Adrenal gland (tissue), 19 donors: ENCODE results near the gene ATP6V1D. TPM values are rescaled to one million over a fixed set of nuclear protein-coding genes. Genes with fewer than 3 reads are reported as not detected.
"Not testable (repeated sequence)": the region's sequence is repeated elsewhere in the genome, so short reads cannot be mapped to it uniquely, and the experiment has no call there.

Experiments
- DNase-seq, 7 donors: peaks; one replicate each; pipeline ENCODE4 v3.0.0-alpha.2; 2019 to 2020
- H3K27ac ChIP-seq, 5 donors: fragments of 200-600 bp; sonication (generic) in 4 of 5; 1 replicate in 3 of 5; 2 replicates in 2 of 5; pipeline versions ENCODE4 v1.5.1 to v1.8.0; 2016 to 2020; ENCODE audit warnings: mild to moderate bottlenecking in 1 of 5
- H3K27me3 ChIP-seq: fragments of 200-600 bp; 2 replicates; pipeline ENCODE4 v1.8.0; 2021
- H3K36me3 ChIP-seq, 2 donors: fragments of 200-600 bp; replicated peaks in 1 of 2; 1 replicate in 1 of 2; 2 replicates in 1 of 2; pipeline versions ENCODE4 v1.5.1 to v1.8.0; 2018 to 2022
- H3K4me1 ChIP-seq, 2 donors: fragments of 200-600 bp; replicated peaks in 1 of 2; 1 replicate in 1 of 2; 2 replicates in 1 of 2; pipeline versions ENCODE4 v1.5.1 to v1.8.0; 2018 to 2021
- H3K4me3 ChIP-seq, 4 donors: fragments of 200-600 bp; sonication (generic) in 3 of 4; one replicate each; pipeline ENCODE4 v1.5.1; 2016 to 2018
- H3K9me3 ChIP-seq, 3 donors: fragments of 200-600 bp; sonication (generic) in 1 of 3; replicated peaks in 1 of 3; 1 replicate in 2 of 3; 2 replicates in 1 of 3; pipeline versions ENCODE4 v1.5.1 to v1.8.0; 2016 to 2021
- CTCF ChIP-seq, 6 experiments: fragments of 450-650 bp in 4 of 6; fragments of 200-600 bp in 2 of 6; sonication (generic) in 1 of 6; IDR thresholded peaks; 1 replicate in 5 of 6; 2 replicates in 1 of 6; pipeline versions ENCODE4 v1.5.1 to v1.8.0; 2016 to 2021; ENCODE audit warnings: antibody characterized with exemption in 6 of 6, mild to moderate bottlenecking in 2 of 6, moderate library complexity in 1 of 6
- POLR2A ChIP-seq, 2 donors: fragments of 450-650 bp; IDR thresholded peaks; one replicate each; pipeline ENCODE4 v1.6.1; 2017; ENCODE audit warnings: antibody characterized with exemption in 2 of 2, mild to moderate bottlenecking in 2 of 2, moderate library complexity in 1 of 2
- WGBS, 4 donors: extraction: QIAGEN DNeasy Blood & Tissue Kit in 2 of 4; methylation state at CpG; one replicate each; pipeline versions ENCODE4 v1.1.5 to v1.1.7; 2013 to 2017; 5-methylcytosine and 5-hydroxymethylcytosine counted together
- intact Hi-C, 2 donors: fragments of 100-400 bp; cut with DNase I; formaldehyde crosslinking; loops; one replicate each; pipeline versions ENCODE4 v1.14.1 to v1.15.0; 2022 to 2023
- long read RNA-seq, 10 donors: library from polyadenylated mRNA in 3 of 10; unstranded in 2 of 10; stranded (forward) in 1 of 10; transcript quantifications; one replicate each; pipeline ENCODE4 v2.0.0 and lab custom pipeline, GENCODE V29; 2021 to 2026
- polyA plus RNA-seq, 3 donors: library from polyadenylated mRNA; stranded (reverse); fragments of 200-250 nt in 2 of 3; fragments of 350-450 nt in 1 of 3; fragmentation: Illumina TruSeq in 1 of 3; extraction: RNeasy Lipid Tissue Mini Kit (QIAGEN cat#74804) in 1 of 3; gene quantifications; one replicate each; pipeline ENCODE4 v1.2.3, GENCODE V29; 2013 to 2014
- total RNA-seq, 9 donors: library from RNA; depleted of rRNA in 4 of 9; stranded (reverse); fragments of >200 nt in 4 of 9; fragments of 120-200 nt in 1 of 9; fragmentation: NEBNext Ultra II Directional in 1 of 9; extraction: Animal tissue kit (Norgen Biotek cat#: 25700) in 1 of 9; gene quantifications; one replicate each; pipeline versions ENCODE4 v1.1.0 to v1.2.4, GENCODE V29; 2013 to 2023
- donor health status: healthy with polysubstance abuse.
- donor health status: Bipolar disorder and iron deficiency.
- donor health status: DM: yes; HTN: yes; CAD: no.
- donor health status: DM: no; HTN: no; CAD: no.
- donor health status: DM: no; HTN: no; CAD: no.
- donor health status: DM: yes; HTN: yes; CAD: no.

ATP6V1D gene
- total RNA-seq: 100 to 1,000 TPM; 115 to 338 (median 175) TPM
- 100 to 1,000 TPM in 1 of 3 donors, 10 to 100 TPM in 2; 55.3 to 388 (median 62.5) TPM for polyA plus RNA-seq
- long read RNA-seq, donor 1, transcript ATP6V1D-201 (9 exons, 1,845 nt): major isoform, 80 of 110 reads
- long read RNA-seq, donor 1, partial matches to known transcripts: 19 of 110 reads
- long read RNA-seq, donor 1, other reads (novel, unspliced or antisense): 0 of 110 reads
- long read RNA-seq, donor 2, transcript ATP6V1D-201 (9 exons, 1,845 nt): major isoform, 43 of 49 reads
- long read RNA-seq, donor 2, partial matches to known transcripts: 6 of 49 reads
- long read RNA-seq, donor 2, other reads (novel, unspliced or antisense): 0 of 49 reads
- long read RNA-seq, donor 3, transcript ATP6V1D-201 (9 exons, 1,845 nt): major isoform, 70 of 98 reads
- long read RNA-seq, donor 3, partial matches to known transcripts: 25 of 98 reads
- long read RNA-seq, donor 3, other reads (novel, unspliced or antisense): 0 of 98 reads
- long read RNA-seq, donor 4, transcript ATP6V1D-201 (9 exons, 1,845 nt): major isoform, 100 of 118 reads
- long read RNA-seq, donor 4, partial matches to known transcripts: 18 of 118 reads
- long read RNA-seq, donor 4, other reads (novel, unspliced or antisense): 0 of 118 reads
- long read RNA-seq, donor 5, transcript ATP6V1D-201 (9 exons, 1,845 nt): major isoform, 164 of 171 reads
- long read RNA-seq, donor 5, partial matches to known transcripts: 2 of 171 reads
- long read RNA-seq, donor 5, other reads (novel, unspliced or antisense): 5 of 171 reads
- long read RNA-seq, donor 6, transcript ATP6V1D-201 (9 exons, 1,845 nt): major isoform, 50 of 78 reads
- long read RNA-seq, donor 6, partial matches to known transcripts: 24 of 78 reads
- long read RNA-seq, donor 6, other reads (novel, unspliced or antisense): 4 of 78 reads
- long read RNA-seq, donor 7, transcript ATP6V1D-201 (9 exons, 1,845 nt): major isoform, 23 of 30 reads
- long read RNA-seq, donor 7, partial matches to known transcripts: 5 of 30 reads
- long read RNA-seq, donor 7, other reads (novel, unspliced or antisense): 0 of 30 reads
- long read RNA-seq, donor 8, transcript ATP6V1D-201 (9 exons, 1,845 nt): major isoform, 58 of 68 reads
- long read RNA-seq, donor 8, partial matches to known transcripts: 6 of 68 reads
- long read RNA-seq, donor 8, other reads (novel, unspliced or antisense): 0 of 68 reads
- long read RNA-seq, donor 9, transcript ATP6V1D-214 (2 exons, 395 nt): minor isoform, 5 of 150 reads
- long read RNA-seq, donor 9, transcript ATP6V1D-201 (9 exons, 1,845 nt): major isoform, 42 of 150 reads
- long read RNA-seq, donor 9, partial matches to known transcripts: 62 of 150 reads
- long read RNA-seq, donor 9, other reads (novel, unspliced or antisense): 41 of 150 reads
- long read RNA-seq, donor 10, transcript ATP6V1D-201 (9 exons, 1,845 nt): major isoform, 21 of 21 reads
- long read RNA-seq, donor 10, partial matches to known transcripts: 0 of 21 reads
- long read RNA-seq, donor 10, other reads (novel, unspliced or antisense): 0 of 21 reads

GRCh38 chr14:67359775-67360469, at the start of gene ATP6V1D, which contains the start of gene EIF2S1:
Gene ATP6V1D, minus strand, starts transcription at chr14:67359804. Its CDS starts 106 bp downstream, at chr14:67359698.
Gene EIF2S1, plus strand, starts transcription at chr14:67360328. Its CDS starts 4,440 bp downstream, at chr14:67364768.
- Histone ChIP-seq H3K27ac (peak within 1 kb of the TSS; percentile 73 to 96 (median 90)), H3K36me3 (peaks cover 0 to 7% of the 10 kb centered on the region in 2 donors), H3K4me3 (peak within 1 kb of the TSS; percentile 58 to 84 (median 70)), H3K27me3 (no peaks in the 10 kb centered on the region), H3K4me1 (peaks cover 36 to 66% of the 10 kb centered on the region in 2 donors), H3K9me3 (no peaks in the 10 kb centered on the region)
- intact Hi-C loops: no loop called here
- 0% methylated on average over 32 to 47 of the region's 47 CpGs for WGBS, 4 donors
- TF ChIP-seq CTCF (IDR thresholded peaks at IDR 0.05): peak; percentile 78 to 100 (median 96)
- peak; percentile 69 to 72 for TF ChIP-seq POLR2A (IDR thresholded peaks at IDR 0.05)
- DNase-seq: peak; percentile 99 to 100 (median 99)

GRCh38 chr14:67408122-67408801, 48.7 kb upstream of the ATP6V1D start:
- H3K36me3 ChIP-seq: not testable (repeated sequence)

GRCh38 chr14:67405771-67406170, 46.2 kb upstream of the ATP6V1D start:
- no peaks in the 10 kb centered on the region for H3K27me3 ChIP-seq
- 90 to 95% (median 92%) methylated on average over 5 of the region's 5 CpGs for WGBS, 4 donors
- no peaks in the 10 kb centered on the region for H3K4me1 ChIP-seq
- intact Hi-C loops: no loop called here
- no peak overlapping the region for H3K4me3 ChIP-seq
- TF ChIP-seq POLR2A (IDR thresholded peaks at IDR 0.05) (no peak), CTCF (IDR thresholded peaks at IDR 0.05) (no peak)
- no peak overlapping the region for H3K27ac ChIP-seq
- no peaks in the 10 kb centered on the region for H3K9me3 ChIP-seq
- peak in 2 of 7 donors; percentile 6 to 39 for DNase-seq
- no peaks in the 10 kb centered on the region for H3K36me3 ChIP-seq

More at GRCh38 chr14:67408122-67408801, 48.7 kb upstream of the ATP6V1D start:
- DNase-seq, H3K9me3 ChIP-seq, H3K4me3 ChIP-seq, intact Hi-C loops, H3K27me3 ChIP-seq, H3K27ac ChIP-seq: not testable (repeated sequence)
- peaks cover 5 to 16% of the 10 kb centered on the region in 2 donors for H3K4me1 ChIP-seq
- 84 to 89% (median 84%) methylated on average over 7 of the region's 7 CpGs for WGBS, 4 donors
